Fibroblast of mammary gland (primary cell): ENCODE measurements around the gene KIAA1614.
"Not testable (repeated sequence)": the region's sequence is repeated elsewhere in the genome, so short reads cannot be mapped to it uniquely, and the experiment has no call there.

Experiments
- DNase-seq: peaks from one replicate; pipeline ENCODE4 v3.0.0-alpha.2; 2010; ENCODE audit warnings: low read depth
- H3K4me3 ChIP-seq: 2 replicates; pipeline ENCODE4 v1.5.1; 2011; ENCODE audit warnings: low read depth, mild to moderate bottlenecking, low read length, moderate library complexity; ENCODE audit not compliant: control insufficient read depth
- TF ChIP-seq, protein P1 (sequence below): conservative IDR thresholded peaks from 2 replicates; pipeline ENCODE4 v1.5.1; 2011; ENCODE audit warnings: low read depth, low read length, inconsistent platforms; ENCODE audit not compliant: control insufficient read depth, insufficient read depth

The KIAA1614 gene

DNA sequence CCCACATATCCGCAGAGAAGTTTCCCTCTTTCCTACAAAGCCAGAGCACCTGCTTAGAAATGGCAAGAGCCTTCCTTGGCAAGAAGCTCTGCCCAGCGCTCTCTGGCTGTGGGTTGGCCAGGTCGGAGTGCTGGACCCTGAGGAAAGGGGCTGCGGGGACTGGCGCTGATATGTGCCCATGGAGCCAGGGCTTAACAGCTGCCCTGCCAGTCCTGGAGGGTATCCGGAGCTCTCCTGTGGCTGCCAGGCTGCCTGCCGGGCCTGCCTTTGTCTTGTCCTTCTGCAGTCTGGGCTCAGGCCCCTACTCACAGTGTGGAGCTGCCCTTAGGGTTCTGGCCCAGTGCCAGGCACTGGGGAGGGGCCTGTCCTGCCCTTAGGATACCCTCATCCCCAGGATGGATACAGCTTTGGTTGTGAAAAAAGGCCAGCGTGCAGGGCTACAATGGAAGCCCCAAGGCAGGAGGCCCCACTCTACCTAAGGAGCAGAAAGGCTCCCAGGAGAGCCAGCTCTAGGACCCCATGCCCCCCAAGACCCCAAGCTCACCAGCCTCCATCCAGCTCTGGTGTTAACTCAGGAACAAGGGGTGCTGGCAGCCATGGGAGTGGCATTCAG lies 43.4 kb downstream of the KIAA1614 start:
- DNase-seq: no peak
- H3K4me3 ChIP-seq: no peak overlapping the region
- TF ChIP-seq, protein P1, sequence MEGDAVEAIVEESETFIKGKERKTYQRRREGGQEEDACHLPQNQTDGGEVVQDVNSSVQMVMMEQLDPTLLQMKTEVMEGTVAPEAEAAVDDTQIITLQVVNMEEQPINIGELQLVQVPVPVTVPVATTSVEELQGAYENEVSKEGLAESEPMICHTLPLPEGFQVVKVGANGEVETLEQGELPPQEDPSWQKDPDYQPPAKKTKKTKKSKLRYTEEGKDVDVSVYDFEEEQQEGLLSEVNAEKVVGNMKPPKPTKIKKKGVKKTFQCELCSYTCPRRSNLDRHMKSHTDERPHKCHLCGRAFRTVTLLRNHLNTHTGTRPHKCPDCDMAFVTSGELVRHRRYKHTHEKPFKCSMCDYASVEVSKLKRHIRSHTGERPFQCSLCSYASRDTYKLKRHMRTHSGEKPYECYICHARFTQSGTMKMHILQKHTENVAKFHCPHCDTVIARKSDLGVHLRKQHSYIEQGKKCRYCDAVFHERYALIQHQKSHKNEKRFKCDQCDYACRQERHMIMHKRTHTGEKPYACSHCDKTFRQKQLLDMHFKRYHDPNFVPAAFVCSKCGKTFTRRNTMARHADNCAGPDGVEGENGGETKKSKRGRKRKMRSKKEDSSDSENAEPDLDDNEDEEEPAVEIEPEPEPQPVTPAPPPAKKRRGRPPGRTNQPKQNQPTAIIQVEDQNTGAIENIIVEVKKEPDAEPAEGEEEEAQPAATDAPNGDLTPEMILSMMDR: no peak

DNA sequence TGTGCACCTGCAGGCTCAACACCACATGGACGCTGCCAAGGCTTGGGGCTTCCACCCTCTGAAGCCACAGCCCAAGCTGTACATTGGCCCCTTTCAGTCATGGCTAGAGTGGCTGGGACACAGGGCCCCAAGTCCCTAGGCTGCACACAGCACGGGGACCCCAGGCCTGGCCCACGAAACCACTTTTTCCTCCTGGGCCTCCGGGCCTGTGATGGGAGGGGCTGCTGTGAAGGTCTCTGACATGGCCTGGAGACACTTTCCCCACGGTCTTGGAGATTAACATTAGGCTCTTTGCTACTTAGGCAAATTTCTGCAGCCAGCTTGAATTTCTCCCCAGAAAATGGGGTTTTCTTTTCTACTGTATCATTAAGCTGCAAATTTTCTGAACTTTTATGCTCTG lies 46.9 kb downstream of the KIAA1614 start:
- H3K4me3 ChIP-seq, DNase-seq: not testable (repeated sequence)

DNA sequence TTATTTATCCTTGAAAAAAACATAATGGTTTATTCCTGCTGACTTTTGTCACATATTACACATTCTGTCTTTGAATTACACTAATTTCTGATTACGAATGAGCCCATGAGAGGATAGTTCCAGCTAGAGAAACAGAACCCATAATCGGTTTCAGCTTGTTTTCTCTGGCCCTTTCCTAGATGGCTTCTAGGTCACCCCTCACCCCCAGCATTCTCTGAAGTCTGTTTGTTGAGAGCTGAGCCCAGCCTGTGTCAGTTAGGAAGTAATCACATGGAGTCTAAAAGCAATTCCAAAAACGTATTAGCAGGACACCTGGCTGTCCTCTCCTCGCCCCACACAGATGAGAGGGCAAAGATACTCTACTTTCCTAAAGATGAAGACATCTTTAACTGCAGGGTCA lies 48.9 kb downstream of the KIAA1614 start:
- DNase-seq: no peak
- TF ChIP-seq, protein P1: no peak

DNA sequence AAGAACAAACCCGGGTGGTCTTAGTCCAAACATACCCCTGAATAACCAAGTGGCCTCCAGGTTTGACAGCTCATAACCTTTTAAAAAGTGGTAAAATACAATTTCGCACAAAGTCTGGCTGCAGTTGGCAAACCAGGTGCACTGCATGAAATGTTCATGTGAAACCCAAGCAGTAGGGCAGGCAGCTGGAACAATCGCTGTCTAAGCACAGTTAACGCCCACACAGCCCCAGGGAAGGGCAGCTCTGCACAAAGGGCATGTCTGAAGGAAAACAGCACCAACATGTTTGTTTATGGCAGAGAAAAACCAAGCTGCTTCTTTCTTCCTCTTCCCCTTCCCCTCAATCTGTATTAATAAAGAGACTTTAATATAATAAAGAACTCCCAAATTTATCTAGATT lies 49.5 kb downstream of the KIAA1614 start:
- TF ChIP-seq, protein P1: no peak
- peak; percentile 25 for DNase-seq
- H3K4me3 ChIP-seq: no peak overlapping the region

More for the DNA sequence above, 48.9 kb downstream of the KIAA1614 start:
- H3K4me3 ChIP-seq: no peak overlapping the region

DNA sequence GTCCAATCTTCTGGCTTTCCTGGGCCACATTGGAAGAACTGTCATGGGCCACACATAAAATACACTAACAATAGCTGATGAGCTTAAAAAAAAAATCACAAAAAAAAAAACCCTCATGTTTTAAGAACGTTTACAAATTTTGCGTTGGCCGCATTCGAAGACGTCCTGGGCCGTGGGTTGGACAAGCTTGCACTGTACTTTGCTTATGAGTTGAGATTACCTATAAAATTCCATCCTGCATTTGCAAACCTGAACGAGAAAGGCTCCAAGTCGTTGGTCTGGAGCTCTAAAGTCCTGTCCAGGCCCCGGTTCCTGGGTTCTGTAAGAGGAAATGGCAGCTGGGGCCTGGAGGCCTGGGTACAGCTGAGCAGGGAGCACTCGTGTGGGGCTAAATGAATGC lies 51.4 kb downstream of the KIAA1614 start:
- no peak overlapping the region for H3K4me3 ChIP-seq
- DNase-seq: no peak
- TF ChIP-seq, protein P1: no peak

DNA sequence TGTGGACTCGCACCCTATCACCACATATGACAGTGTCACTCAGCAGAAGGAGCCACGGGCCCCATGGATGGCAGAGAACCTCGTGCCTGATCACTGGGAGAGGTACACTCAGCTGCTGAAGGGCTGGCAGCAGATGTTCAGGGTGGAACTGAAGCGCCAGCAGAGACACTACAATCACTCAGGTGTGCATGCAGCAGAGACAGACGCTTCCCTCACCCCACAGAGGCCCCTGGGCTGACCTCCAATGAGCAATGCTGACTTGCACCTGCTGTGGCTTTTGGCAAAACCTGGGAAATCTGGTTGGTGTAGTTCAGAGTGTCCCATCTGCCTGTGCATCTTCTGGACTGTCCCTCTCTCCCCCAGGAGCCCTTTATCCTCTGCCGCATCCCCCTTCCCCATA lies 51.9 kb downstream of the KIAA1614 start:
- TF ChIP-seq, protein P1: no peak
- DNase-seq: no peak
- H3K4me3 ChIP-seq: no peak overlapping the region

DNA sequence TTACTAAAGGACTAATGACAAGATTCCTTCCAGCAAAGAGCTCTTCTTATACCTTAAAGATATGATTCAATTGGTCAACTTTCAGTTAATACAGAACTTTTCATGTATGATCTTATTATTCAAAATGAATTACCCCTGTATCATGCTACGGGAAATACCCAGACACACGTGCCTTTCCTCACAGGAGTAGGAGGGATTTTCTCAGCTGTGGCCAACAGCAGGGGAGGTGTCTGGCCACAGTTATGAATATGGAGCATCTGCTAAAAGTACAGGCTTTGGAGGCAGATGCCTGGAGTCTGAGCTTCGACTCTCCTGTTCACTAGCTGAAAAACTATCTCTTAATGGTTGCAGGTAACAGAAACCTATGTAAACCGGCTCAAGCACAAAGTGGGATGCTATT lies 53.6 kb downstream of the KIAA1614 start:
- H3K4me3 ChIP-seq: no peak overlapping the region
- TF ChIP-seq, protein P1: no peak
- DNase-seq: no peak
